GM06990 (cell line): Measurements from ENCODE around the gene ACER2.

Source experiments
- DNase-seq: peaks from one replicate; pipeline ENCODE4 v3.0.0-alpha.2; 2011; ENCODE audit not compliant: insufficient read length; ENCODE audit errors: extremely low read depth
- H3K27me3 ChIP-seq: replicated peaks from 2 replicates; pipeline ENCODE4 v1.6.0; 2011; ENCODE audit warnings: low read length; ENCODE audit not compliant: control insufficient read depth, insufficient read depth
- H3K36me3 ChIP-seq: 2 replicates; pipeline ENCODE4 v1.5.1; 2011; ENCODE audit warnings: low read length; ENCODE audit not compliant: control insufficient read depth, insufficient read depth
- H3K4me3 ChIP-seq: replicated peaks from 2 replicates; pipeline ENCODE4 v1.5.1; 2011; ENCODE audit warnings: low read depth, mild to moderate bottlenecking, control low read depth, low read length
- CTCF ChIP-seq: IDR thresholded peaks from 2 replicates; pipeline ENCODE4 v1.5.1; 2011; ENCODE audit warnings: low read length, control low read depth, mild to moderate bottlenecking, inconsistent platforms; ENCODE audit not compliant: insufficient read depth, poor library complexity, severe bottlenecking

The ACER2 gene

GRCh38 chr9:19408693-19409400 lies at the start of gene ACER2:
Gene ACER2 (plus strand): TSS chr9:19409009. CDS start chr9:19409085, 76 bp downstream.
- Histone ChIP-seq H3K36me3 (no peaks in the 10 kb centered on the region), H3K27me3 (no peaks in the 10 kb centered on the region), H3K4me3 (peak within 1 kb of the TSS; percentile 96)
- DNase-seq = peak; percentile 95
- peak; percentile 18 for TF ChIP-seq CTCF

GRCh38 chr9:19369107-19369506 lies 39.7 kb upstream of the ACER2 start:
- Histone ChIP-seq H3K27me3 (no peaks in the 10 kb centered on the region), H3K36me3 (peaks cover 2% of the 10 kb centered on the region), H3K4me3 (no peak overlapping the region)
- no peak for DNase-seq
- no peak for TF ChIP-seq CTCF

- Histone ChIP-seq H3K36me3 (peaks cover 15% of the 10 kb centered on the region), H3K27me3 (no peaks in the 10 kb centered on the region), H3K4me3 (no peak overlapping the region)
- no peak for TF ChIP-seq CTCF
- DNase-seq = no peak
These were observed 36.9 kb upstream of the ACER2 start for GRCh38 chr9:19371942-19372341.

- no peak for DNase-seq
- no peak for TF ChIP-seq CTCF
- no peaks in the 10 kb centered on the region for H3K27me3 ChIP-seq
- no peak overlapping the region for H3K4me3 ChIP-seq
- peaks cover 15% of the 10 kb centered on the region for H3K36me3 ChIP-seq
These were observed 36.2 kb upstream of the ACER2 start for GRCh38 chr9:19372567-19372966.

GRCh38 chr9:19373527-19373926 lies 35.3 kb upstream of the ACER2 start:
- Histone ChIP-seq H3K4me3 (no peak overlapping the region), H3K36me3 (peaks cover 15% of the 10 kb centered on the region), H3K27me3 (no peaks in the 10 kb centered on the region)
- TF ChIP-seq CTCF = no peak
- no peak for DNase-seq
